ENCODE measurements around the gene RSBN1L.
A peak's percentile ranks its signal among the peaks of the same experiment; 100 is the strongest.
"Not testable (repeated sequence)": the region's sequence is repeated elsewhere in the genome, so short reads cannot be mapped to it uniquely, and the experiment has no call there.

The RSBN1L gene

GRCh38 chr7:77765906-77766800, 69.9 kb downstream of the RSBN1L start:
- no peak for DNase-seq

DNA sequence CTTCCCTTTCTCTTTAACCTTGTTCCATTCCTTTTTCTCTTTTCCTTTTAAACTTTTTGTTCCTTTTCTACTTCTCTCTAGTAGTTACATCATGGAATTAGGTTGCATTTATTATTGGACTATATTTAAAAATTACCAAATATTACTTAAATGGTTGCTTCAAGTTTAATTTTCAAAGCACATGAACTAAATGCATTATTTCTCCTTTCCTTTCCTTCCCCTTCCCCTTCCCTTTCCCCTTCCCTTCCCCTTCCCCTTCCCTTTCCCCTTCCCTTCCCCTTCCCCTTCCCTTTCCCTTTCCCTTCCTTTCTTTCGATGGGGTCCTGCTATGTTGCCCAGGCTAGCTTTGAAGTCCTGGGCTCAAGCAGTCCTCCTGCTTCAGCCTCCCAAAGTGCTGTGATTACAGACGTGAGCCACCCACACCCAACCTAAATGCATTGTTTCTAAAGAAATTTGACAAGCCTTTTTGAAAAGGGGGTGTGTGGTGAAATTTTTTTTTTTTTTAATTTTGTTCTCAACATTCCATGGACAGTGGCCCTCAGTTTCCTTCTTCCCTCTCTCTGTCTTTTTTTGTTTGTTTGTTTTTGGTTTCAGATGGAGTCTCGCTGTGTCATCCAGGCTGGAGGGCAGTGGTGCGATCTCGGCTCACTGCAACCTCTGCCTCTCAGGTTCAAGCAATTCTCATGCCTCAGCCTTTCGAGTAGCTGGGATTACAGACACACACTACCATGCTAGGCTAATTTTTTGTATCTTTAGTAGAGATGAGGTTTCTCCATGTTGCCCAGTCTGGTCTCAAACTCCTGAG, 70.7 kb downstream of the RSBN1L start:
- DNase-seq: no peak

DNA sequence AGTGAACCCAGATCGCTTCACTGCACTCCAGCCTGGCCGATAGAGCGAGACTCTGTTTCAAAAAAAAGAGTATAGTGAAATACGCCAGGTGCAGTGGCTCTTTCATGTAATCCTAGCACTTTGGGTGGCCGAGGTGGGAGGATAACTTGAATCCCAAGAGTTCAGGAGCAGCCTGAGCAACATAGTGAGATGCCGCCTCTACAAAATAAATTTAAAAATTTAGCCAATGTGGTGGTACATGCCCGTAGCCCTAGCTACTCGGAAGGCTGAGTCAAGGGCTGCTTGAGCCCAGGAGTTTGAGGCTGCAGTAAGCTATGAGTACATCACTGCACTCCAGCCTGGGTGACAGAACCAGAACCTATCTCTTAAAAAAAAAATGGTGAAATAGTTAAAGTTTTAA, 74.1 kb downstream of the RSBN1L start:
- no peak for DNase-seq

GRCh38 chr7:77771901-77772300, 75.6 kb downstream of the RSBN1L start:
- no peak for DNase-seq

GRCh38 chr7:77778535-77778934, 82.3 kb downstream of the RSBN1L start:
- no peak for DNase-seq

DNA sequence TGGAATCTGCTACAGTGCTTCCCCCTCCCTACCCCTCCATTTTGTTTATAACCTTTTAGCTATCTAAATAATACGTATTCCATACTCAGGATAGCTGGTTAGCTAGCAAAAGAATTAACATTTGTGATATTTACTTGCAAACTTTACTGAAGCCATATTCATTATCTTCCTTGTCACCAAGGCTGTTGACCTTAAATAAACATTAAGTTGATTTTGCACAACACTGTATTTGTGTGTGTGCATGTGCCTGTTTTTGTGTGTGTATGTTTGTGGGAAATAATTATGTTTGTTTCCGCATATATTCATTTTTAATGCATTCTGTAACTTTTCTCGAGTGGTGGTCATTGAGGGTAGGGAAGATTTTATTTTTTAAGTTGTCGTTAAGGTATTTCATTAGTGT, 86.1 kb downstream of the RSBN1L start:
- DNase-seq: no peak

- DNase-seq: no peak
Measured at GRCh38 chr7:77783111-77783510, 86.9 kb downstream of the RSBN1L start.

- no peak for DNase-seq
Measured at GRCh38 chr7:77783545-77783944, 87.3 kb downstream of the RSBN1L start.

GRCh38 chr7:77784426-77784825, 88.2 kb downstream of the RSBN1L start:
- DNase-seq: not testable (repeated sequence)

- no peak for DNase-seq
Measured at GRCh38 chr7:77786018-77786417, 89.8 kb downstream of the RSBN1L start.

DNA sequence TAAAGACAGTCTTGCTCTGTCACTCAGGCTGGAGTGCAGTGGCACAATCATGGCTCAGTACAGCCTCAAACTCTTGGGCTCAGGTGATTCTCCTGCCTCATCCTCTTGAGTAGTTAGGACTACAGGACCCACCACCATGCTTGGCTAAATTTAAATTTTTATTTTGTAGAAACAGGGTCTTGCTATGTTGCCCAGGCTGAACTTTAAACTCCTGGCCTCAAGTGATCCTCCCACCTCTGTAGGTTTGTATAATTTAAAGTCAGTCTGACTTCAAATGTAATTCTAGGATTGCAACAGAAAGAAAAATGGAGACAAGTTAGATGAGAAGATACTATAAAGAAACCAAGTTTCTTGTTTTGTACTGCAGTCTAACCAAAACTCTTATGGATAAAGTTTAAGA, 90.5 kb downstream of the RSBN1L start:
- no peak for DNase-seq

DNA sequence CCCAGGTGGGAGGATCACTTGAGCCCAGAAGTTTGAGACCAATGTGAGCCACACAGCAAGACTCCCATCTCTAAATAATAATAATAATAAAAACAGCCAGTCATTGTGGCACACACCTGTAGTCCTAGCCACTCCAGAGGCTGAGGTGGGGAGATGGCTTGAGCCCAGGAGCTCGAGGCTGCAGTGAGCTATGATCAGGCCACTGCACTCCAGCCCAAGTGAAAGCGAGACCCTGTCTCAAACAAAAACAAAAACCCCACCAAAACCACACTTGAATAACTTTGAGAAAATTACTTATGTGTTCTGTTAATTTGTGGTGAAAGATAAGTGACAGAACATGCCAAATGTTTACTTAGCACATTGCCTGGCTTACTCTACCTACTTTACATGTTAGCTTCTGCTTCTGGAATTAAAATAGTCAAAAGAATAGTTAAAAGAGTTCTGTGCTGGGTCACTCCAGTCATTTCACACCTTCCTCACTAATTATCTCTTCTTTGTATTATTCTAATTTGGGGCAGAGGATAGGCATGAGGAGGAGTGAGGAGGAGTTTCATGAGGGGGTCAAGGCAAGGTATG, 92.2 kb downstream of the RSBN1L start:
- no peak for DNase-seq

DNA sequence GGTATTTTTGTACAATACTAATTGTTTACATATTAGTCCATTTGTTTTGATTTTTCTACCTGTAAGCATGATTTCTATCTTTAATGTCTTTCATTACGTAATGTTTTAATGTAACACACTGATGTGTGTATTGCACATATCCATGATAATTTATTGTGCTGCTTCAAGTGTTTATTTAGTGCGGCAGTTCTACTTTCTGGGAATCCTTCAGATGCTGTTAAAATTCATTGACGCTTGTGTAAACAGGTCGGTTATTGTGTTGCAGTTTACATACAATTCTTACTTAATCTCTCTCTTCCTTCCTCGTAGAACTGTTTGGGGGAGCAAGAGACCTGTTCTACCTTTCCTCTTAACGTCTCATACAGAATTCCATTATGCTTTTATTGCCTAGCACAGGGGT, 95.1 kb downstream of the RSBN1L start:
- no peak for DNase-seq

- DNase-seq: no peak
Measured at GRCh38 chr7:77791956-77792355, 95.7 kb downstream of the RSBN1L start.

DNA sequence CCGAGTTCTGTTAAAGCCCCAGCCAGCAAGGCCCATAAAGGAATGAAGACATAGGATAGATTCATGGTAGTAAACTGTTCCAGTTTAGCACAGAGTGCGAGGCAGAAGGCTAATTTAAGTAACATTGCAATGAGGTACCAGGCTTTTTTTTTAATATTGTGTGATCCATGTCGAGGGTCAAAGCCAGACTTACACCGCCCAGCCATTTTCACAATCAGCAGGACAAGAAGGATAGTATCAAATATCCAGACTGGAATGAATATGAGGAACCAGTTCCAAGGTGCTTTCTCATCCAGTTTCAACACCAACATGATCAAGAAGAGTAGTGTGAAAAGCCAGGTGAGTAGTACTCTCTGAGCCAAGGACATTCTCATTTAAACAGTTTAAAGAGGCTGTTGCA, 97.7 kb downstream of the RSBN1L start:
- no peak for DNase-seq

- no peak for DNase-seq
Measured at GRCh38 chr7:77796109-77796508, 99.8 kb downstream of the RSBN1L start.

GRCh38 chr7:77796960-77797359, 100.7 kb downstream of the RSBN1L start:
- no peak for DNase-seq

DNA sequence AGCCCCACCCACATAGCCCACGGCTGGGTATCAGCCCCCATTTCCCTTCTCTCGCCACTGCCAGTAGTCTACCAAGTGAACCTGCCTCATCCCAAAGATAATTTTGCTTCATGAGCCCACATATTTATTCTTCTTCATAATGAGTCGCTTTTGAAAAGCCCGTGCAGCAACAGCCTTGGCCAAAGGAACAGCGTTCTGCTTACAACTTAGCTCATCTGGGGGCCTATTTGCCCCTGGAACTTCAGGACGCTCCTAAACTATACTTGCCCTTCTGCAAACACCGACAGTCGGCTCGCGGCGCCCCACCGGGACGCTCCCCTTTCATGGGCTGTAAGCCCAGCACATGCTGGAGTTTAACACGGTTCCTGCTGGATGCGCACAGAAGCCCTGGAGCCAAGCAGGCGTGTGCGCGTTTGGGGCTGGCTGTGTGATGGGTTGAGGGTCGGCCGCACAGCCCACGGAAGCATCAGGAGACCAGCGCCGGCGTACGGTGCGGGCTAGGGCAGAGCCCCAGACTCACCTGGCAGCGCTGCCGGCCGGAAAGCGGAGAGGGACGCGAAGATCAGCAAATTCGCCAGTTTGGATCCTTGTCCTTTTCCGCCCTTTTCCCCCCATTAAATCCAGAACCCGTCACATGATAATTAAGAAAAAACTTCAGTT, 101.6 kb downstream of the RSBN1L start:
- peak in 18 of 56 donors; percentile 38 to 82 (median 58) for DNase-seq

- DNase-seq: peak; percentile 79 to 100 (median 99)
Measured at GRCh38 chr7:77798394-77799077, 102.3 kb downstream of the RSBN1L start, which contains the start of the genes PHTF2 and TMEM60. Gene PHTF2, plus strand, starts transcription at chr7:77798773. Gene TMEM60, minus strand, starts transcription at chr7:77798434. Its CDS starts 4,061 bp downstream, at chr7:77794373.

- DNase-seq: peak in 42 of 56 donors; percentile 6 to 59 (median 44)
Measured at GRCh38 chr7:77799078-77799964, 103.1 kb downstream of the RSBN1L start.
